ENCODE results near the gene SCP2.

SCP2 gene

GRCh38 chr1:53076721-53077598 is 149.9 kb downstream of the SCP2 start:
- no peak for TF ChIP-seq ZNF274 (IDR thresholded peaks at IDR 0.05; ENCODE audit: low read depth, low read length)
- H3K4me3 ChIP-seq (ENCODE audit: low read length): no peak overlapping the region

- no peak for TF ChIP-seq ZNF274 (IDR thresholded peaks at IDR 0.05; ENCODE audit: low read depth, low read length)
- no peak overlapping the region for H3K4me3 ChIP-seq (ENCODE audit: low read length)
Measured at GRCh38 chr1:53077599-53077965, 150.5 kb downstream of the SCP2 start.

GRCh38 chr1:53078333-53079101 is 151.4 kb downstream of the SCP2 start:
- TF ChIP-seq ZNF274 (IDR thresholded peaks at IDR 0.05; ENCODE audit: low read depth, low read length): no peak
- no peak overlapping the region for H3K4me3 ChIP-seq (ENCODE audit: low read length)

GRCh38 chr1:53079251-53079650 is 152.2 kb downstream of the SCP2 start:
- TF ChIP-seq ZNF274 (IDR thresholded peaks at IDR 0.05; ENCODE audit: low read depth, low read length): no peak
- no peak overlapping the region for H3K4me3 ChIP-seq (ENCODE audit: low read length)

GRCh38 chr1:53080041-53080440 is 153.0 kb downstream of the SCP2 start:
- no peak overlapping the region for H3K4me3 ChIP-seq (ENCODE audit: low read length)
- no peak for TF ChIP-seq ZNF274 (IDR thresholded peaks at IDR 0.05; ENCODE audit: low read depth, low read length)

GRCh38 chr1:53080769-53081168 is 153.7 kb downstream of the SCP2 start:
- TF ChIP-seq ZNF274 (IDR thresholded peaks at IDR 0.05; ENCODE audit: low read depth, low read length): no peak
- H3K4me3 ChIP-seq (ENCODE audit: low read length): no peak overlapping the region

GRCh38 chr1:53081384-53082066 is 154.4 kb downstream of the SCP2 start:
- H3K4me3 ChIP-seq (ENCODE audit: low read length): no peak overlapping the region
- no peak for TF ChIP-seq ZNF274 (IDR thresholded peaks at IDR 0.05; ENCODE audit: low read depth, low read length)

GRCh38 chr1:53082826-53083455 is 155.9 kb downstream of the SCP2 start:
- no peak overlapping the region for H3K4me3 ChIP-seq (ENCODE audit: low read length)
- no peak for TF ChIP-seq ZNF274 (IDR thresholded peaks at IDR 0.05; ENCODE audit: low read depth, low read length)

GRCh38 chr1:53083636-53084588 is 156.8 kb downstream of the SCP2 start:
- TF ChIP-seq ZNF274 (IDR thresholded peaks at IDR 0.05; ENCODE audit: low read depth, low read length): no peak

GRCh38 chr1:53084589-53084971 is 157.5 kb downstream of the SCP2 start:
- TF ChIP-seq ZNF274 (IDR thresholded peaks at IDR 0.05; ENCODE audit: low read depth, low read length): no peak
- H3K4me3 ChIP-seq (ENCODE audit: low read length): no peak overlapping the region

More at GRCh38 chr1:53083636-53084588, 156.8 kb downstream of the SCP2 start:
- no peak overlapping the region for H3K4me3 ChIP-seq (ENCODE audit: low read length)

GRCh38 chr1:53085405-53085804 is 158.3 kb downstream of the SCP2 start:
- no peak overlapping the region for H3K4me3 ChIP-seq (ENCODE audit: low read length)
- no peak for TF ChIP-seq ZNF274 (IDR thresholded peaks at IDR 0.05; ENCODE audit: low read depth, low read length)

GRCh38 chr1:53086491-53087070 is 159.5 kb downstream of the SCP2 start:
- no peak overlapping the region for H3K4me3 ChIP-seq (ENCODE audit: low read length)
- no peak for TF ChIP-seq ZNF274 (IDR thresholded peaks at IDR 0.05; ENCODE audit: low read depth, low read length)
